Measurements from ENCODE around the gene LIPN. TPM values are rescaled to one million over a fixed set of nuclear protein-coding genes. Genes with fewer than 3 reads are reported as not detected.
A peak's percentile ranks its signal among the peaks of the same experiment; 100 is the strongest.

Gene LIPN
- total RNA-seq, result 10 to 100 TPM; 25.9 to 80.5 (median 39.4) TPM

- peak in 1 of 2 donors; percentile 34 for DNase-seq (ENCODE audit: low spot score in 2 of 2)
- WGBS, 2 donors, result 69 to 77% methylated on average over 7 of the region's 7 CpGs
- H3K4me3 ChIP-seq (ENCODE audit: low read depth, poor library complexity, severe bottlenecking), result no peak within 1 kb of the TSS
- TF ChIP-seq CTCF (IDR thresholded peaks at IDR 0.05) (no peak), POLR2A (IDR thresholded peaks at IDR 0.05) (no peak)
- intact Hi-C loops (cut with DNase I; ENCODE audit: low total_unique reads), result no loop called here
These were observed at the start of gene LIPN for GRCh38 chr10:88759366-88760101. TSS of gene LIPN (plus strand) at chr10:88760020. CDS start at chr10:88761406, 1,386 bp downstream.

GRCh38 chr10:88715517-88715916 lies 44.3 kb upstream of the LIPN start:
- no peak for DNase-seq (ENCODE audit: low spot score in 2 of 2)
- TF ChIP-seq POLR2A (IDR thresholded peaks at IDR 0.05) (no peak), CTCF (IDR thresholded peaks at IDR 0.05) (no peak)
- H3K4me3 ChIP-seq (ENCODE audit: low read depth, poor library complexity, severe bottlenecking), result no peak overlapping the region
- intact Hi-C loops (cut with DNase I; ENCODE audit: low total_unique reads), result no loop called here
- WGBS, 2 donors, result 94 to 97% methylated on average over 1 of the region's 1 CpG

- whole genome bisulfite sequencing, 2 donors, result 85 to 86% methylated on average over 4 of the region's 4 CpGs
- DNase-seq (ENCODE audit: low spot score in 2 of 2), result no peak
- H3K4me3 ChIP-seq (ENCODE audit: low read depth, poor library complexity, severe bottlenecking), result no peak overlapping the region
- TF ChIP-seq CTCF (IDR thresholded peaks at IDR 0.05), result no peak
- intact Hi-C loops (cut with DNase I; ENCODE audit: low total_unique reads), result no loop called here
These were observed 38.4 kb upstream of the LIPN start for GRCh38 chr10:88721392-88721791.

- DNase-seq (ENCODE audit: low spot score in 2 of 2), result no peak
These were observed 34.0 kb upstream of the LIPN start for GRCh38 chr10:88725798-88726197.

GRCh38 chr10:88728107-88728763 lies 31.6 kb upstream of the LIPN start:
- intact Hi-C loops (cut with DNase I; ENCODE audit: low total_unique reads), result no loop called here
- no peak overlapping the region for H3K4me3 ChIP-seq (ENCODE audit: low read depth, poor library complexity, severe bottlenecking)
- 79 to 88% methylated on average over 22 to 30 of the region's 30 CpGs for WGBS, 2 donors
- no peak for DNase-seq (ENCODE audit: low spot score in 2 of 2)
- no peak for TF ChIP-seq POLR2A (IDR thresholded peaks at IDR 0.05)
- no peak for TF ChIP-seq CTCF (IDR thresholded peaks at IDR 0.05)

More at GRCh38 chr10:88725798-88726197, 34.0 kb upstream of the LIPN start:
- WGBS, 2 donors, result 31 to 36% methylated on average over 1 of the region's 1 CpG
- no peak for TF ChIP-seq CTCF (IDR thresholded peaks at IDR 0.05)
- TF ChIP-seq POLR2A (IDR thresholded peaks at IDR 0.05), result no peak
- H3K4me3 ChIP-seq (ENCODE audit: low read depth, poor library complexity, severe bottlenecking), result no peak overlapping the region
- intact Hi-C loops (cut with DNase I; ENCODE audit: low total_unique reads), result no loop called here
